ENCODE results near the gene FITM1.

The FITM1 gene

GRCh38 chr14:24162093-24162492 is 31.6 kb downstream of the FITM1 start:
- no peak for DNase-seq

GRCh38 chr14:24164518-24164991 is 34.1 kb downstream of the FITM1 start:
- no peak for DNase-seq

GRCh38 chr14:24165785-24166184 is 35.3 kb downstream of the FITM1 start:
- no peak for DNase-seq

- no peak for DNase-seq
These were observed 37.1 kb downstream of the FITM1 start for GRCh38 chr14:24167469-24168114.

GRCh38 chr14:24171422-24172260 is 41.2 kb downstream of the FITM1 start, which contains the start of gene REC8:
Gene REC8, plus strand, starts transcription at chr14:24172080. Its CDS starts 473 bp downstream, at chr14:24172553.
- peak; percentile 71 for DNase-seq

GRCh38 chr14:24172261-24172860 is 41.9 kb downstream of the FITM1 start:
- no peak for DNase-seq

GRCh38 chr14:24172871-24173281 is 42.4 kb downstream of the FITM1 start:
- DNase-seq = no peak

- DNase-seq = no peak
These were observed 46.1 kb downstream of the FITM1 start for GRCh38 chr14:24176599-24176998.

- no peak for DNase-seq
These were observed 46.8 kb downstream of the FITM1 start for GRCh38 chr14:24177041-24177825.

- DNase-seq = no peak
These were observed 47.4 kb downstream of the FITM1 start for GRCh38 chr14:24177891-24178290.

GRCh38 chr14:24178399-24179178 is 48.1 kb downstream of the FITM1 start:
- DNase-seq = no peak

GRCh38 chr14:24179294-24179960 is 49.0 kb downstream of the FITM1 start:
- DNase-seq = no peak

- DNase-seq = no peak
These were observed 49.7 kb downstream of the FITM1 start for GRCh38 chr14:24179961-24180796.

- DNase-seq = no peak
These were observed 51.1 kb downstream of the FITM1 start for GRCh38 chr14:24181371-24182077.

Measured in activated gamma-delta T cell (primary cell).